ENCODE measurements around the gene BLNK. TPM values are rescaled to one million over a fixed set of nuclear protein-coding genes. Genes with fewer than 3 reads are reported as not detected.
"Not testable (repeated sequence)": the region's sequence is repeated elsewhere in the genome, so short reads cannot be mapped to it uniquely, and the experiment has no call there.

The BLNK gene
- total RNA-seq, 1 experiment from 2014 or later: 7.5 TPM

GRCh38 chr10:96311180-96311715 lies 39.9 kb upstream of the BLNK start:
- CTCF ChIA-PET: no interaction called here
- Mint-ChIP-seq H3K27ac (ENCODE audit: unreplicated experiment) (no peak overlapping the region), H3K4me3 (ENCODE audit: low read depth, unreplicated experiment) (no peak overlapping the region), H3K27me3 (ENCODE audit: unreplicated experiment) (peaks cover 10% of the 10 kb centered on the region), H3K4me1 (ENCODE audit: low read depth, unreplicated experiment) (no peaks in the 10 kb centered on the region), H3K36me3 (ENCODE audit: insufficient read depth, unreplicated experiment) (no peaks in the 10 kb centered on the region), H3K9me3 (ENCODE audit: low read depth, unreplicated experiment) (no peaks in the 10 kb centered on the region)
- no peak for TF ChIP-seq CTCF (IDR thresholded peaks at IDR 0.05; ENCODE audit: unreplicated experiment)
- DNase-seq: no peak
- intact Hi-C loops (cut with micrococcal nuclease; ENCODE audit: unreplicated experiment): no loop called here
- no TSS peak for BruUV-seq (replicated peaks)

GRCh38 chr10:96310321-96310669 lies 38.9 kb upstream of the BLNK start:
- no peaks in the 10 kb centered on the region for H3K36me3 Mint-ChIP-seq (ENCODE audit: insufficient read depth, unreplicated experiment)
- intact Hi-C loops (cut with micrococcal nuclease; ENCODE audit: unreplicated experiment): no loop called here
- no TSS peak for BruUV-seq (replicated peaks)
- no peak for TF ChIP-seq CTCF (IDR thresholded peaks at IDR 0.05; ENCODE audit: unreplicated experiment)
- DNase-seq: no peak
- no peak overlapping the region for H3K27ac Mint-ChIP-seq (ENCODE audit: unreplicated experiment)
- peaks cover under 1% of the 10 kb centered on the region for H3K27me3 Mint-ChIP-seq (ENCODE audit: unreplicated experiment)
- H3K9me3 Mint-ChIP-seq (ENCODE audit: low read depth, unreplicated experiment): no peaks in the 10 kb centered on the region
- no peaks in the 10 kb centered on the region for H3K4me1 Mint-ChIP-seq (ENCODE audit: low read depth, unreplicated experiment)
- no peak overlapping the region for H3K4me3 Mint-ChIP-seq (ENCODE audit: low read depth, unreplicated experiment)
- CTCF ChIA-PET: no interaction called here

GRCh38 chr10:96309628-96310320 lies 38.4 kb upstream of the BLNK start:
- no peak for TF ChIP-seq CTCF (IDR thresholded peaks at IDR 0.05; ENCODE audit: unreplicated experiment)
- BruUV-seq (replicated peaks): no TSS peak
- Mint-ChIP-seq H3K27me3 (ENCODE audit: unreplicated experiment) (no peaks in the 10 kb centered on the region), H3K4me1 (ENCODE audit: low read depth, unreplicated experiment) (no peaks in the 10 kb centered on the region), H3K9me3 (ENCODE audit: low read depth, unreplicated experiment) (no peaks in the 10 kb centered on the region), H3K4me3 (ENCODE audit: low read depth, unreplicated experiment) (no peak overlapping the region), H3K36me3 (ENCODE audit: insufficient read depth, unreplicated experiment) (no peaks in the 10 kb centered on the region), H3K27ac (ENCODE audit: unreplicated experiment) (no peak overlapping the region)
- CTCF ChIA-PET: no interaction called here
- intact Hi-C loops (cut with micrococcal nuclease; ENCODE audit: unreplicated experiment): no loop called here
- no peak for DNase-seq

- CTCF ChIA-PET; H3K36me3 Mint-ChIP-seq (ENCODE audit: insufficient read depth, unreplicated experiment); H3K9me3 Mint-ChIP-seq (ENCODE audit: low read depth, unreplicated experiment); BruUV-seq (replicated peaks); H3K27ac Mint-ChIP-seq (ENCODE audit: unreplicated experiment); H3K27me3 Mint-ChIP-seq (ENCODE audit: unreplicated experiment); H3K4me1 Mint-ChIP-seq (ENCODE audit: low read depth, unreplicated experiment); DNase-seq; intact Hi-C loops (cut with micrococcal nuclease; ENCODE audit: unreplicated experiment); H3K4me3 Mint-ChIP-seq (ENCODE audit: low read depth, unreplicated experiment): not testable (repeated sequence)
Observed at GRCh38 chr10:96308854-96309253, 37.5 kb upstream of the BLNK start.

- no peak for DNase-seq
- no peak overlapping the region for H3K27ac Mint-ChIP-seq (ENCODE audit: unreplicated experiment)
- intact Hi-C loops (cut with micrococcal nuclease; ENCODE audit: unreplicated experiment): no loop called here
- H3K4me3 Mint-ChIP-seq (ENCODE audit: low read depth, unreplicated experiment): no peak overlapping the region
- H3K9me3 Mint-ChIP-seq (ENCODE audit: low read depth, unreplicated experiment): no peaks in the 10 kb centered on the region
- H3K27me3 Mint-ChIP-seq (ENCODE audit: unreplicated experiment): peaks cover 7% of the 10 kb centered on the region
- H3K4me1 Mint-ChIP-seq (ENCODE audit: low read depth, unreplicated experiment): no peaks in the 10 kb centered on the region
- no peak for TF ChIP-seq CTCF (IDR thresholded peaks at IDR 0.05; ENCODE audit: unreplicated experiment)
- no peaks in the 10 kb centered on the region for H3K36me3 Mint-ChIP-seq (ENCODE audit: insufficient read depth, unreplicated experiment)
- no TSS peak for BruUV-seq (replicated peaks)
- CTCF ChIA-PET: no interaction called here
Observed at GRCh38 chr10:96306516-96306915, 35.1 kb upstream of the BLNK start.

Data from Calu3 (cell line).